Measurements from ENCODE around the gene CATSPER1. TPM values are rescaled to one million over a fixed set of nuclear protein-coding genes. Genes with fewer than 3 reads are reported as not detected.
A peak's percentile ranks its signal among the peaks of the same experiment; 100 is the strongest.

The CATSPER1 gene
- total RNA-seq, 2 donors from 2014 or later = not detected

GRCh38 chr11:66015454-66015881 is 10.8 kb downstream of the CATSPER1 start:
- Histone ChIP-seq H3K4me1 (peaks cover 0 to 34% of the 10 kb centered on the region in 2 donors), H3K4me3 (no peak overlapping the region), H3K36me3 (no peaks in the 10 kb centered on the region), H3K27ac (peak overlapping the region; percentile 55 to 69), H3K9me3 (no peaks in the 10 kb centered on the region), H3K27me3 (peaks cover 0 to 4% of the 10 kb centered on the region in 2 donors)
- no peak for DNase-seq (ENCODE audit: low spot score)
- TF ChIP-seq CTCF (IDR thresholded peaks at IDR 0.05) = no peak

- TF ChIP-seq CTCF (IDR thresholded peaks at IDR 0.05) = no peak
- Histone ChIP-seq H3K9me3 (no peaks in the 10 kb centered on the region), H3K4me3 (no peak overlapping the region), H3K27ac (peak overlapping the region; percentile 55 to 69), H3K36me3 (no peaks in the 10 kb centered on the region), H3K4me1 (peaks cover 0 to 34% of the 10 kb centered on the region in 2 donors), H3K27me3 (peaks cover 0 to 4% of the 10 kb centered on the region in 2 donors)
- DNase-seq (ENCODE audit: low spot score) = no peak
Observed at GRCh38 chr11:66014804-66015453, 11.3 kb downstream of the CATSPER1 start.

- TF ChIP-seq CTCF (IDR thresholded peaks at IDR 0.05) = no peak
- Histone ChIP-seq H3K27me3 (peaks cover 0 to 4% of the 10 kb centered on the region in 2 donors), H3K4me1 (peaks cover 0 to 34% of the 10 kb centered on the region in 2 donors), H3K27ac (no peak overlapping the region), H3K4me3 (no peak overlapping the region), H3K9me3 (no peaks in the 10 kb centered on the region), H3K36me3 (no peaks in the 10 kb centered on the region)
- no peak for DNase-seq (ENCODE audit: low spot score)
Observed at GRCh38 chr11:66013762-66014100, 12.5 kb downstream of the CATSPER1 start.

DNA sequence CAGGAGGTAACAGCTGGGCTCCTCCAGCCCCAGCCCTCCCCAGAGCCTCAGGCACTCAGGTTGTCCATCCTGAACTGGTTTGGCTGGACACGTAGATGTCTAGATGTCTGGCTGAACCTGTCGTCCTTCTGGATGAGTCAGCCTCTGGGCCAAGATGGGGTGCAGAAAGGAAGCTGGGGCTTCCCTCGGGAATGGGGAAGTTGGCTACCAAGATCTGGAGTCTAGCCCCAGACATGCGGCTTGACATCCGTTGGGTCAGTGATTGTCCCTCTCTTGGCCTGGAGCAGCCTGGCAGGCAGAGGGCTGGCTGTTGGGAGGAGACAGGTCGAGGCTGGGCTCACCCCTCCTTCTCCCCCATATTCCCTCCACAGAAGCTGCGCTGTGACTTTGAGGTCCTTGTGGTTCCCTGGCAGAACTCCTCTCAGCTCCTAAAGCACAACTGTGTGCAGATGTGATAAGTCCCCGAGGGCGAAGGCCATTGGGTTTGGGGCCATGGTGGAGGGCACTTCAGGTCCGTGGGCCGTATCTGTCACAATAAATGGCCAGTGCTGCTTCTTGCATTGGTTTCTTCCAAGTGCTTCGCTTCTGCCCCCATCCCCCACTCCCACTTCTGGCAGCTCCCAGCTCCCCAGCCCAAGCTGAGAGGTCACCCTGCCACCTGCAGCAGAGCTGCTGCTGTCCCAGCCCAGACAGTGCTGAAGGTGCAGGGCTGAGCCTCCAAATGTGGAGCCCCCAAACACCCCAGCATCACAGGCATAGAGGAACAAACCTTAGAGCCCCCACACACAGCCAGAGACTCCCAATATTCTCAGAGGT is 13.1 kb downstream of the CATSPER1 start:
- no peaks in the 10 kb centered on the region for H3K36me3 ChIP-seq
- no peak for TF ChIP-seq CTCF (IDR thresholded peaks at IDR 0.05)
- no peak overlapping the region for H3K27ac ChIP-seq
- no peaks in the 10 kb centered on the region for H3K9me3 ChIP-seq
- DNase-seq (ENCODE audit: low spot score) = no peak
- H3K4me3 ChIP-seq = no peak overlapping the region
- peaks cover 0 to 34% of the 10 kb centered on the region in 2 donors for H3K4me1 ChIP-seq
- H3K27me3 ChIP-seq = peaks cover 0 to 4% of the 10 kb centered on the region in 2 donors

- no peak for DNase-seq (ENCODE audit: low spot score)
- Histone ChIP-seq H3K27me3 (peaks cover 0 to 4% of the 10 kb centered on the region in 2 donors), H3K4me3 (no peak overlapping the region), H3K4me1 (peaks cover 0 to 34% of the 10 kb centered on the region in 2 donors), H3K9me3 (no peaks in the 10 kb centered on the region), H3K36me3 (no peaks in the 10 kb centered on the region), H3K27ac (no peak overlapping the region)
- TF ChIP-seq CTCF (IDR thresholded peaks at IDR 0.05) = no peak
Observed at GRCh38 chr11:66012371-66012945, 13.8 kb downstream of the CATSPER1 start.
